ENCODE data around the gene ACBD4. TPM values are rescaled to one million over a fixed set of nuclear protein-coding genes. Genes with fewer than 3 reads are reported as not detected.

The ACBD4 gene
- total and polyA plus RNA-seq, 2 of the 13 experiments (the other 11 are each of a cell fraction or from before 2014, with no cell fraction given) = 16.1 to 26.9 TPM

GRCh38 chr17:45171338-45172231 is 36.1 kb downstream of the ACBD4 start (continued):
- TF ChIP-seq ZNF547 (CRISPR knock-in tag; IDR thresholded peaks at IDR 0.05) (no peak), KDM2A (CRISPR knock-in tag; IDR thresholded peaks at IDR 0.05; ENCODE audit: borderline replicate concordance, low read depth) (peak; percentile 59; the same call in 1 of the 2 replicates), ZSCAN9 (CRISPR knock-in tag; IDR thresholded peaks at IDR 0.05; ENCODE audit: borderline replicate concordance) (peak; percentile 72; the same call in 1 of the 2 replicates), NCOA1 (CRISPR knock-in tag; IDR thresholded peaks at IDR 0.05) (peak; percentile 85), ZNF224 (CRISPR knock-in tag; IDR thresholded peaks at IDR 0.05) (0 out of 2 replicates have a peak, but pooled peaks have one; percentile 71), KDM6A (CRISPR knock-in tag; IDR thresholded peaks at IDR 0.05; ENCODE audit: low read depth) (peak; percentile 97), AGO2 (optimal IDR thresholded peaks at IDR 0.05; ENCODE audit: low read depth, low read length) (peak; percentile 91), ZNF616 (CRISPR knock-in tag; IDR thresholded peaks at IDR 0.05; ENCODE audit: low read depth) (0 out of 2 replicates have a peak, but pooled peaks have one; percentile 27), AGO1 (IDR thresholded peaks at IDR 0.05; ENCODE audit: low read depth, low read length, poor library complexity, severe bottlenecking) (peak; percentile 67), TFE3 (CRISPR knock-in tag; IDR thresholded peaks at IDR 0.05) (peak; percentile 61; the same call in 1 of the 2 replicates), ZNF530 (CRISPR knock-in tag; IDR thresholded peaks at IDR 0.05; ENCODE audit: low read depth) (no peak; the same call in 1 of the 2 replicates), ZNF878 (CRISPR knock-in tag; IDR thresholded peaks at IDR 0.05) (peak; percentile 70), TCF7 (IDR thresholded peaks at IDR 0.05; ENCODE audit: low read depth) (peak; percentile 39; the same call in 1 of the 2 replicates), CREB1 (IDR thresholded peaks at IDR 0.05) (no peak), CREB1 (CRISPR knock-in tag; IDR thresholded peaks at IDR 0.05) (peak; percentile 61), ZNF253 (CRISPR knock-in tag; IDR thresholded peaks at IDR 0.05; ENCODE audit: borderline replicate concordance) (no peak; the same call in 1 of the 2 replicates), GPN1 (CRISPR knock-in tag; IDR thresholded peaks at IDR 0.05; ENCODE audit: borderline replicate concordance) (no peak), ZSCAN21 (CRISPR knock-in tag; IDR thresholded peaks at IDR 0.05; ENCODE audit: borderline replicate concordance) (no peak; the same call in 1 of the 2 replicates), HDAC2 (CRISPR knock-in tag; IDR thresholded peaks at IDR 0.05) (peak; percentile 83), PRDM4 (CRISPR knock-in tag; IDR thresholded peaks at IDR 0.05; ENCODE audit: borderline replicate concordance) (no peak), DPF2 (CRISPR knock-in tag; IDR thresholded peaks at IDR 0.05; ENCODE audit: borderline replicate concordance, low read depth) (peak; percentile 92; the same call in 1 of the 2 replicates), MXD4 (CRISPR knock-in tag; IDR thresholded peaks at IDR 0.05) (0 out of 2 replicates have a peak, but pooled peaks have one; percentile 19), ZNF691 (CRISPR knock-in tag; IDR thresholded peaks at IDR 0.05; ENCODE audit: borderline replicate concordance, low read depth) (peak; percentile 63; the same call in 1 of the 2 replicates), RBM22 (optimal IDR thresholded peaks at IDR 0.05; ENCODE audit: low read length) (peak; percentile 58), ZNF274 (CRISPR knock-in tag; IDR thresholded peaks at IDR 0.05) (0 out of 2 replicates have a peak, but pooled peaks have one; percentile 28)
